Common myeloid progenitor, CD34-positive (primary cell): Measurements from ENCODE around the gene MYBPC3. TPM values are rescaled to one million over a fixed set of nuclear protein-coding genes. Genes with fewer than 3 reads are reported as not detected.

Source experiments
- CTCF ChIA-PET: fragments of 350-600 bp; sonication (Branson Sonifier 250); formaldehyde crosslinking; loops from one replicate; lab custom pipeline; 2021; ENCODE audit warnings: antibody characterized with exemption; lab: Charles Lee
- POLR2A ChIA-PET: fragments of 350-600 bp; sonication (Branson Sonifier 250); formaldehyde crosslinking; loops from one replicate; lab custom pipeline; 2021; ENCODE audit warnings: antibody characterized with exemption; lab: Charles Lee
- DNase-seq, 3 donors: peaks; one replicate each; pipeline versions ENCODE4 v3.0.0 to v3.0.0-alpha.2; 2013
- H3K27ac ChIP-seq, 2 experiments: 1 replicate in 1 of 2; 2 replicates in 1 of 2; pipeline ENCODE4 v1.7.0; 2013; ENCODE audit warnings: inconsistent platforms in 2 of 2, low read length in 2 of 2, mild to moderate bottlenecking in 2 of 2, low read depth in 1 of 2, moderate library complexity in 1 of 2; ENCODE audit not compliant: severe bottlenecking in 2 of 2, insufficient read depth in 1 of 2, poor library complexity in 1 of 2
- H3K27me3 ChIP-seq, 5 experiments: replicated peaks in 2 of 5; 1 replicate in 3 of 5; 2 replicates in 2 of 5; pipeline versions ENCODE4 v1.6.1 to v1.7.0; 2013; ENCODE audit warnings: low read length in 4 of 5, mild to moderate bottlenecking in 2 of 5, moderate library complexity in 2 of 5, inconsistent platforms in 1 of 5; ENCODE audit not compliant: insufficient read depth in 5 of 5, control insufficient read depth in 4 of 5
- H3K36me3 ChIP-seq, 4 experiments: 1 replicate in 2 of 4; 2 replicates in 2 of 4; pipeline versions ENCODE4 v1.6.1 to v1.7.0; 2013; ENCODE audit warnings: low read length in 3 of 4, control low read depth in 1 of 4, mild to moderate bottlenecking in 1 of 4; ENCODE audit not compliant: control insufficient read depth in 4 of 4, insufficient read depth in 4 of 4
- H3K4me1 ChIP-seq, 4 experiments: 1 replicate in 3 of 4; 2 replicates in 1 of 4; pipeline versions ENCODE4 v1.6.1 to v1.7.1; 2013; ENCODE audit warnings: low read length in 3 of 4, mild to moderate bottlenecking in 3 of 4, control low read depth in 1 of 4, inconsistent platforms in 1 of 4, moderate library complexity in 1 of 4; ENCODE audit not compliant: control insufficient read depth in 4 of 4, insufficient read depth in 4 of 4; ENCODE audit errors: control extremely low read depth in 1 of 4
- H3K4me3 ChIP-seq, 7 experiments: 1 replicate in 4 of 7; 2 replicates in 3 of 7; pipeline versions ENCODE4 v1.5.1 to v1.7.0; 2013; ENCODE audit warnings: mild to moderate bottlenecking in 7 of 7, low read length in 6 of 7, moderate library complexity in 6 of 7, inconsistent platforms in 2 of 7, low read depth in 2 of 7, control low read depth in 1 of 7; ENCODE audit not compliant: insufficient read depth in 4 of 7, control insufficient read depth in 1 of 7; ENCODE audit errors: extremely low read depth in 1 of 7
- H3K9me3 ChIP-seq, 5 experiments: 1 replicate in 4 of 5; 2 replicates in 1 of 5; pipeline versions ENCODE4 v1.6.1 to v1.7.1; 2013; ENCODE audit warnings: low read length in 4 of 5, mild to moderate bottlenecking in 2 of 5, inconsistent platforms in 1 of 5, low read depth in 1 of 5, moderate library complexity in 1 of 5; ENCODE audit not compliant: control insufficient read depth in 4 of 5, insufficient read depth in 2 of 5; ENCODE audit errors: control extremely low read depth in 1 of 5
- WGBS: methylation state at CpG from one replicate; pipeline ENCODE4 v1.1.5; 2013; ENCODE audit not compliant: insufficient coverage; 5-methylcytosine and 5-hydroxymethylcytosine counted together
- polyA plus RNA-seq: library from polyadenylated mRNA; unstranded; fragments of 120-200 nt; gene quantifications from one replicate; pipeline ENCODE4 v1.2.1, GENCODE V29; 2013

The MYBPC3 gene
- 0.11 TPM for polyA plus RNA-seq

- H3K9me3 ChIP-seq: no peaks in the 10 kb centered on the region
- 92% methylated on average over 4 of the region's 5 CpGs for WGBS
- H3K4me1 ChIP-seq: no peaks in the 10 kb centered on the region
- no peak within 1 kb of the TSS for H3K4me3 ChIP-seq
- H3K36me3 ChIP-seq: peaks cover 7 to 34% (median 17%) of the 10 kb centered on the region in 4 experiments
- no peak for DNase-seq
- no peaks in the 10 kb centered on the region for H3K27me3 ChIP-seq
- POLR2A ChIA-PET: no interaction called here
- no peak within 1 kb of the TSS for H3K27ac ChIP-seq
- CTCF ChIA-PET: interaction anchor here (1.1 kb wide), 1 partner anchor 47 kb away, joined by 3 read pairs; no protein-coding TSS in a partner anchor
These were observed at the start of gene MYBPC3 for GRCh38 chr11:47352556-47352955. TSS of gene MYBPC3 (minus strand) at chr11:47352702. CDS start at chr11:47352647, 55 bp downstream.

- CTCF ChIA-PET: interaction anchor here (2.1 to 14.8 kb wide), 5 partner anchors 6 to 41 kb away, joined by 12 to 217 read pairs (median 58); partner anchors contain the start of genes SLC39A13 and SPI1
- Histone ChIP-seq H3K27ac (peak overlapping the region in 1 of 2 experiments; percentile 77), H3K4me1 (peaks cover 15 to 67% (median 61%) of the 10 kb centered on the region in 4 experiments), H3K27me3 (no peaks in the 10 kb centered on the region), H3K4me3 (peak overlapping the region in 4 of 7 experiments; percentile 48 to 73 (median 56)), H3K36me3 (no peaks in the 10 kb centered on the region), H3K9me3 (no peaks in the 10 kb centered on the region)
- peak; percentile 39 to 58 (median 54) for DNase-seq
- POLR2A ChIA-PET: interaction anchor here (0.6 to 2.0 kb wide), 4 partner anchors 9 to 123 kb away, joined by 3 to 16 read pairs (median 6); partner anchors contain the start of gene SPI1
- 2% methylated on average over 6 of the region's 8 CpGs for WGBS
These were observed 48.3 kb upstream of the MYBPC3 start for GRCh38 chr11:47400768-47401279.

- CTCF ChIA-PET: interaction anchor here (1.7 to 14.8 kb wide), 6 partner anchors 7 to 40 kb away, joined by 7 to 217 read pairs (median 36); partner anchors contain the start of genes SLC39A13 and SPI1
- no peaks in the 10 kb centered on the region for H3K36me3 ChIP-seq
- peak; percentile 60 to 92 (median 88) for DNase-seq
- H3K27ac ChIP-seq: peak overlapping the region; percentile 50 to 82
- H3K9me3 ChIP-seq: no peaks in the 10 kb centered on the region
- peak overlapping the region in 6 of 7 experiments; percentile 36 to 73 (median 56) for H3K4me3 ChIP-seq
- POLR2A ChIA-PET: interaction anchor here (0.6 to 2.0 kb wide), 7 partner anchors 9 to 151 kb away, joined by 3 to 16 read pairs (median 5); partner anchors contain the start of gene SPI1
- H3K4me1 ChIP-seq: peaks cover 15 to 74% (median 68%) of the 10 kb centered on the region in 4 experiments
- 20% methylated on average over 11 of the region's 47 CpGs for WGBS
- no peaks in the 10 kb centered on the region for H3K27me3 ChIP-seq
These were observed 47.6 kb upstream of the MYBPC3 start for GRCh38 chr11:47399860-47400767.

GRCh38 chr11:47398551-47398950 lies 46.0 kb upstream of the MYBPC3 start:
- H3K9me3 ChIP-seq: no peaks in the 10 kb centered on the region
- no peaks in the 10 kb centered on the region for H3K36me3 ChIP-seq
- H3K4me1 ChIP-seq: peaks cover 15 to 85% (median 82%) of the 10 kb centered on the region in 4 experiments
- no peak overlapping the region for H3K4me3 ChIP-seq
- POLR2A ChIA-PET: interaction anchor here (0.9 kb wide), 1 partner anchor 20 kb away, joined by 3 read pairs; the partner anchor contains the start of gene SPI1
- WGBS: no CpG with 5 or more reads among the region's 1 CpG
- DNase-seq: no peak
- H3K27me3 ChIP-seq: no peaks in the 10 kb centered on the region
- H3K27ac ChIP-seq: no peak overlapping the region
- CTCF ChIA-PET: interaction anchor here (0.9 to 14.8 kb wide), 6 partner anchors 8 to 49 kb away, joined by 3 to 217 read pairs (median 36); partner anchors contain the start of genes SLC39A13 and SPI1

- ChIA-PET POLR2A (interaction anchor here (0.9 kb wide), 1 partner anchor 20 kb away, joined by 3 read pairs; the partner anchor contains the start of gene SPI1), CTCF (interaction anchor here (0.9 to 13.8 kb wide), 5 partner anchors 9 to 49 kb away, joined by 3 to 138 read pairs (median 9); partner anchors contain the start of genes PSMC3, SLC39A13 and SPI1)
- no peaks in the 10 kb centered on the region for H3K36me3 ChIP-seq
- H3K27ac ChIP-seq: no peak overlapping the region
- no peaks in the 10 kb centered on the region for H3K9me3 ChIP-seq
- 92% methylated on average over 2 of the region's 3 CpGs for WGBS
- H3K4me3 ChIP-seq: no peak overlapping the region
- H3K4me1 ChIP-seq: peaks cover 15 to 85% (median 82%) of the 10 kb centered on the region in 4 experiments
- DNase-seq: no peak
- no peaks in the 10 kb centered on the region for H3K27me3 ChIP-seq
These were observed 45.5 kb upstream of the MYBPC3 start for GRCh38 chr11:47398011-47398410.

GRCh38 chr11:47396049-47396320 lies 43.5 kb upstream of the MYBPC3 start:
- Histone ChIP-seq H3K9me3 (no peaks in the 10 kb centered on the region), H3K4me3 (peak overlapping the region in 2 of 7 experiments; percentile 59 to 61), H3K36me3 (no peaks in the 10 kb centered on the region), H3K27me3 (no peaks in the 10 kb centered on the region), H3K27ac (peak overlapping the region; percentile 90 to 97), H3K4me1 (peaks cover 10 to 94% (median 92%) of the 10 kb centered on the region in 4 experiments)
- DNase-seq: no peak
- WGBS: 100% methylated on average over 2 of the region's 3 CpGs
- POLR2A ChIA-PET: no interaction called here
- CTCF ChIA-PET: interaction anchor here (1.4 to 13.8 kb wide), 3 partner anchors 11 to 22 kb away, joined by 4 to 138 read pairs (median 9); partner anchors contain the start of genes SLC39A13 and SPI1
